GM12878 (cell line): Measurements from ENCODE around the gene PVRIG. TPM values are rescaled to one million over a fixed set of nuclear protein-coding genes. Genes with fewer than 3 reads are reported as not detected.
A peak's percentile ranks its signal among the peaks of the same experiment; 100 is the strongest.
"Not testable (repeated sequence)": the region's sequence is repeated elsewhere in the genome, so short reads cannot be mapped to it uniquely, and the experiment has no call there.

Experiments
- ATAC-seq: fragments of 200-7000 bp; cut with Tn5 transposase; 3 replicates; pipeline ENCODE4 v1.9.1; 2020; ENCODE audit warnings: mild to moderate bottlenecking, moderate library complexity
- BruUV-seq: library from RNA; stranded (reverse); fragments of 400-500 nt; replicated peaks from 2 replicates; lab custom pipeline; 2021; lab: Mats Ljungman, UMichigan
- CTCF ChIA-PET: fragments of 300-600 bp; sonication (Branson Sonifier 250); formaldehyde crosslinking; extraction: SDS; loops from one replicate; lab custom pipeline; 2021; ENCODE audit warnings: inconsistent platforms; lab: Yijun Ruan, JAX
- POLR2A ChIA-PET: fragments of 350-600 bp; formaldehyde crosslinking; extraction: SDS; loops from one replicate; lab custom pipeline; 2021; ENCODE audit warnings: inconsistent platforms; lab: Charles Lee
- RAD21 ChIA-PET: fragments of 300-600 bp; sonication (Branson Sonifier 250); formaldehyde crosslinking; loops from one replicate; lab custom pipeline; 2023; ENCODE audit warnings: antibody characterized with exemption; ENCODE audit not compliant: unreplicated experiment; lab: Charles Lee
- SMC1A ChIA-PET: fragments of 300-600 bp; sonication (Branson Sonifier 250); formaldehyde crosslinking; loops from one replicate; lab custom pipeline; 2023; ENCODE audit not compliant: unreplicated experiment, uncharacterized antibody; lab: Charles Lee
- DNase-seq: peaks from one replicate; pipeline ENCODE4 v3.0.0-alpha.2; 2011; ENCODE audit warnings: low read depth, low spot score
- FAIRE-seq: peaks from 3 replicates; lab custom pipeline; 2011; peaks lifted over from hg19 to GRCh38; lab: Jason Lieb, UNC
- H2AFZ ChIP-seq: 2 replicates; pipeline ENCODE4 v1.6.0; 2011; ENCODE audit warnings: low read depth, low read length, control low read depth; ENCODE audit not compliant: control insufficient read depth
- H3K27ac ChIP-seq: 2 replicates; pipeline ENCODE4 v1.5.1; 2011; ENCODE audit warnings: control low read depth; ENCODE audit not compliant: control insufficient read depth, insufficient read depth
- H3K27me3 ChIP-seq, 2 experiments: replicated peaks in 1 of 2; 2 replicates each; pipeline versions ENCODE4 v1.6.0 to v1.6.1; 2011; ENCODE audit warnings: low read length in 1 of 2; ENCODE audit not compliant: control insufficient read depth in 2 of 2, insufficient read depth in 2 of 2
- H3K36me3 ChIP-seq, 2 experiments: 2 replicates each; pipeline ENCODE4 v1.5.1; 2011; ENCODE audit warnings: low read length in 1 of 2; ENCODE audit not compliant: control insufficient read depth in 2 of 2, insufficient read depth in 2 of 2
- H3K4me1 ChIP-seq: 2 replicates; pipeline ENCODE4 v1.6.1; 2011; ENCODE audit warnings: mild to moderate bottlenecking, low read length, moderate library complexity, mixed read lengths; ENCODE audit not compliant: control insufficient read depth, insufficient read depth
- H3K4me2 ChIP-seq: 2 replicates; pipeline ENCODE4 v1.6.0; 2011; ENCODE audit warnings: control low read depth; ENCODE audit not compliant: control insufficient read depth, insufficient read depth
- H3K4me3 ChIP-seq: fragments of 200-600 bp; sonication (generic); 2 replicates; pipeline ENCODE4 v1.5.1; 2016
- H3K79me2 ChIP-seq: 2 replicates; pipeline ENCODE4 v1.6.0; 2011; ENCODE audit warnings: low read length; ENCODE audit not compliant: control insufficient read depth, insufficient read depth
- H3K9ac ChIP-seq: 2 replicates; pipeline ENCODE4 v1.8.0; 2011; ENCODE audit warnings: low read length, control low read depth, mixed read lengths; ENCODE audit not compliant: control insufficient read depth, insufficient read depth
- H3K9me3 ChIP-seq: replicated peaks from 3 replicates; pipeline ENCODE4 v1.5.1; 2011; ENCODE audit warnings: mild to moderate bottlenecking, low read length; ENCODE audit not compliant: control insufficient read depth, insufficient read depth
- H4K20me1 ChIP-seq: 2 replicates; pipeline ENCODE4 v1.6.0; 2011; ENCODE audit not compliant: control insufficient read depth, insufficient read depth
- BMI1 ChIP-seq: fragments of 450-650 bp; IDR thresholded peaks from 2 replicates; pipeline ENCODE4 v1.6.1; 2016; ENCODE audit warnings: mild to moderate bottlenecking, moderate library complexity, borderline replicate concordance
- CBFB ChIP-seq: IDR thresholded peaks from 2 replicates; pipeline ENCODE4 v1.6.1; 2016; ENCODE audit warnings: antibody characterized with exemption, low read depth
- HDAC6 ChIP-seq: fragments of 200-600 bp; sonication (generic); IDR thresholded peaks from one replicate; pipeline ENCODE4 v1.8.0; 2017; ENCODE audit warnings: antibody characterized with exemption; ENCODE audit not compliant: unreplicated experiment
- MEF2A ChIP-seq: IDR thresholded peaks from 2 replicates; pipeline ENCODE4 v1.6.1; 2011; ENCODE audit warnings: low read depth, mild to moderate bottlenecking, low read length, moderate library complexity; ENCODE audit not compliant: insufficient read depth
- NR2F1 ChIP-seq: fragments of 450-650 bp; conservative IDR thresholded peaks from 2 replicates; pipeline ENCODE4 v1.6.1; 2017; ENCODE audit warnings: mild to moderate bottlenecking
- RB1 ChIP-seq: fragments of 450-650 bp; formaldehyde crosslinking; IDR thresholded peaks from 2 replicates; pipeline ENCODE4 v1.6.1; 2017; ENCODE audit warnings: mild to moderate bottlenecking, borderline replicate concordance
- SP1 ChIP-seq: IDR thresholded peaks from one replicate; pipeline ENCODE4 v1.6.1; 2011; ENCODE audit warnings: low read depth, low read length
- SREBF1 ChIP-seq: IDR thresholded peaks from 2 replicates; pipeline ENCODE4 v1.6.1; 2012; ENCODE audit warnings: mild to moderate bottlenecking, low read length
- SUPT20H ChIP-seq: IDR thresholded peaks from 2 replicates; pipeline ENCODE4 v1.6.1; 2011; ENCODE audit warnings: low read depth, mild to moderate bottlenecking, low read length, moderate library complexity, borderline replicate concordance; ENCODE audit not compliant: control insufficient read depth
- YY1 ChIP-seq: IDR thresholded peaks from 2 replicates; pipeline ENCODE4 v1.6.1; 2011; ENCODE audit warnings: low read depth, mild to moderate bottlenecking, low read length
- ZNF207 ChIP-seq: fragments of 450-650 bp; IDR thresholded peaks from 2 replicates; pipeline ENCODE4 v1.6.1; 2014; ENCODE audit warnings: antibody characterized with exemption, mild to moderate bottlenecking, borderline replicate concordance
- ZSCAN29 ChIP-seq: fragments of 450-650 bp; IDR thresholded peaks from 2 replicates; pipeline ENCODE4 v1.6.1; 2017; ENCODE audit warnings: mild to moderate bottlenecking, moderate library complexity
- WGBS: methylation state at CpG from one replicate; pipeline ENCODE4 v1.1.6; 2016; ENCODE audit warnings: low lambda C conversion rate; ENCODE audit not compliant: insufficient replicate concordance, insufficient coverage; ENCODE audit errors: missing lambda C conversion rate; 5-methylcytosine and 5-hydroxymethylcytosine counted together
- in situ Hi-C: fragments of 300-500 bp; cut with MboI; formaldehyde crosslinking; loops from 9 replicates; pipeline ENCODE4 v1.14.3; 2018; ENCODE audit warnings: mixed read lengths
- intact Hi-C: fragments of 100-400 bp; cut with micrococcal nuclease; formaldehyde crosslinking; loops from one replicate; pipeline ENCODE4 v1.14.2; 2022; ENCODE audit not compliant: unreplicated experiment
- polyA plus RNA-seq, 11 experiments: library from polyadenylated mRNA; depleted of rRNA in 4 of 11; unstranded in 6 of 11; stranded (reverse) in 5 of 11; fragments of >200 nt; fragmentation: Nextera tagmentation in 4 of 11; fragmentation: Illumina TruSeq in 1 of 11; extraction: Ambion mirVana in 4 of 11; extraction: Trizol in 1 of 11; gene quantifications; 1 replicate in 1 of 11; 2 replicates in 10 of 11; pipeline versions ENCODE4 v1.2.1 to v1.2.3, GENCODE V29; 2011 to 2016; ENCODE audit warnings: inconsistent platforms in 2 of 11, missing spikeins in 2 of 11, low read depth in 1 of 11
- total RNA-seq, 4 experiments: library from RNA; depleted of rRNA in 3 of 4; stranded (reverse); fragments of >200 nt in 3 of 4; fragmentation: Illumina TruSeq in 1 of 4; extraction: Trizol in 1 of 4; gene quantifications; 2 replicates each; pipeline versions ENCODE4 v1.2.1 to v1.2.3, GENCODE V29; 2013 to 2021
- TF ChIP-seq, protein P1 (sequence below): fragments of 450-650 bp; IDR thresholded peaks from 2 replicates; pipeline ENCODE4 v1.6.1; 2018; ENCODE audit warnings: borderline replicate concordance, mild to moderate bottlenecking; ENCODE audit not compliant: partially characterized antibody

The PVRIG gene
- total and polyA plus RNA-seq, 10 of the 15 experiments (the other 5 are each of a cell fraction or from before 2014, with no cell fraction given) = 1.3 to 44.0 (median 17.9) TPM

DNA sequence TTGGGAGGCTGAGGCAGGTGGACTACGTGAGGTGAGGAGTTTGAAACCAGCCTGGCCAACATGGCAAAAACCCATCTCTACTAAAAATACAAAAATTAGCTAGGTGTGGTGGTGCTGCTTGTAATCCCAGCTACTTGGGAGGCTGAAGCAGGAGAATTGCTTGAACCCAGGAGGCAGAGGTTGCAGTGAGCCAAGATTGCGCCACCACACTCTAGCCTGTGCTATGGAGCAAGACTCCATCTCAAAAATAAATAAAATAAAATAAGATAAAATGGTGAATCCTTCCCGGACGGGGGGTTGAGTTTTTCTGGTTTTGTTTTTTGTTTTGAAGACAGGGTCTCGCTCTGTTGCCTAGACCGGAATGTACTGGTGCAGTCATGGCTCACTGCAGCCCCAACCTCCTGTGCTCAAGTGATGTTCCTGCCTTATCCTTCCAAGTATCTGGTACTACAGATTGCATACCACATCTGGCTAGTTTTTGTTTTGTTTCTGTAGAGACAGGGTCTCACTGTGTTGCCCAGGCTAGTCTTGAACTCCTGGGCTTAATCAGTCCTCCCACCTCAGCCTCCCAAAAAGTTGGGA is 27.4 kb upstream of the PVRIG start:
- H4K20me1 ChIP-seq, H3K36me3 ChIP-seq, FAIRE-seq, H3K4me3 ChIP-seq, DNase-seq, intact Hi-C loops, in situ Hi-C loops, BruUV-seq, H3K9me3 ChIP-seq, ATAC-seq, H3K27me3 ChIP-seq, H3K79me2 ChIP-seq: not testable (repeated sequence)
- 96% methylated on average over 6 of the region's 6 CpGs for WGBS
- Histone ChIP-seq H3K27ac (peak overlapping the region; percentile 42), H3K4me2 (peak overlapping the region; percentile 20; the same call in 1 of the 2 replicates), H3K9ac (peak overlapping the region; percentile 12; the same call in 1 of the 2 replicates), H3K4me1 (peaks cover 37% of the 10 kb centered on the region), H2AFZ (peak overlapping the region; percentile 70)
- 0 out of 2 replicates have a peak, but pooled peaks have one; percentile 4 for TF ChIP-seq YY1
- ChIA-PET SMC1A (interaction anchor here (0.6 to 7.0 kb wide), 4 partner anchors 17 to 184 kb away, joined by 3 to 112 read pairs (median 20); partner anchors contain the start of gene PVRIG), RAD21 (interaction anchor here (4.5 kb wide), 1 partner anchor 18 kb away, joined by 30 read pairs; no protein-coding TSS in a partner anchor), CTCF (interaction anchor here (3.0 to 7.0 kb wide), 3 partner anchors 17 to 59 kb away, joined by 10 to 65 read pairs (median 56); no protein-coding TSS in a partner anchor), POLR2A (interaction anchor here (5.8 kb wide), 1 partner anchor 17 kb away, joined by 60 read pairs; no protein-coding TSS in a partner anchor)

DNA sequence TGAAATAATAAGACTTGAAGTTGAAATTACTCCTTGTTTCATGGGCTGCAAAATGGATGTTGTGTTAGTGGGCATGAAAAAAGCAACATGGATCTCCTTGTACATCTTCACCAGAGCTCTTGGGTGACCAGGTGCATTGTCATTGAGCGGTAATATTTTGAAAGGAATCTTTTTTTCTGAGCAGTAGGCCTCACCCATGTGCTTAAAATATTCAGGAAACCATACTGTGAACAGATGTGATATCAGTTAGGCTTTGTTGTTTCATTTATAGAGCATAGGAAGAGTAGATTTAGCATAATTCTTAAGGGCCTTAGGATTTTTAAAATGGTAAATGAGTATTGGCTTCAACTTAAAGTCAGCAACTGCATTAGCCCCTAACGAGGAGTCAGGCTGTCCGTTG is 26.8 kb upstream of the PVRIG start:
- Histone ChIP-seq H3K27ac (peak overlapping the region; percentile 42), H3K4me3 (no peak overlapping the region), H3K9me3 (no peaks in the 10 kb centered on the region), H3K27me3 (no peaks in the 10 kb centered on the region), H4K20me1 (no peaks in the 10 kb centered on the region), H3K4me1 (peaks cover 37% of the 10 kb centered on the region), H3K9ac (no peak overlapping the region), H3K4me2 (no peak overlapping the region), H3K36me3 (no peaks in the 10 kb centered on the region), H3K79me2 (no peaks in the 10 kb centered on the region), H2AFZ (no peak overlapping the region)
- FAIRE-seq = no peak
- in situ Hi-C loops = no loop called here
- ChIA-PET SMC1A (interaction anchor here (0.6 to 7.0 kb wide), 10 partner anchors 10 to 184 kb away, joined by 3 to 112 read pairs (median 4); partner anchors contain the start of genes LAMTOR4 and PVRIG), RAD21 (interaction anchor here (0.8 to 4.5 kb wide), 4 partner anchors 10 to 60 kb away, joined by 3 to 30 read pairs (median 4); partner anchors contain the start of gene LAMTOR4), CTCF (interaction anchor here (0.9 to 7.0 kb wide), 5 partner anchors 10 to 60 kb away, joined by 4 to 65 read pairs (median 10); no protein-coding TSS in a partner anchor), POLR2A (interaction anchor here (5.8 kb wide), 1 partner anchor 16 kb away, joined by 60 read pairs; no protein-coding TSS in a partner anchor)
- no peak for DNase-seq
- intact Hi-C loops = no loop called here
- no peak for ATAC-seq
- WGBS = 83% methylated on average over 3 of the region's 3 CpGs
- BruUV-seq = no TSS peak
- TF ChIP-seq ZNF207 = no peak
- TF ChIP-seq HDAC6 = no peak
- no peak for TF ChIP-seq BMI1
- TF ChIP-seq SREBF1 = no peak
- TF ChIP-seq RB1 = no peak
- TF ChIP-seq SP1 = no peak
- no peak for TF ChIP-seq SUPT20H
- TF ChIP-seq MEF2A = no peak
- no peak for TF ChIP-seq CBFB
- no peak for TF ChIP-seq ZSCAN29
- no peak for TF ChIP-seq NR2F1
- TF ChIP-seq, protein P1, sequence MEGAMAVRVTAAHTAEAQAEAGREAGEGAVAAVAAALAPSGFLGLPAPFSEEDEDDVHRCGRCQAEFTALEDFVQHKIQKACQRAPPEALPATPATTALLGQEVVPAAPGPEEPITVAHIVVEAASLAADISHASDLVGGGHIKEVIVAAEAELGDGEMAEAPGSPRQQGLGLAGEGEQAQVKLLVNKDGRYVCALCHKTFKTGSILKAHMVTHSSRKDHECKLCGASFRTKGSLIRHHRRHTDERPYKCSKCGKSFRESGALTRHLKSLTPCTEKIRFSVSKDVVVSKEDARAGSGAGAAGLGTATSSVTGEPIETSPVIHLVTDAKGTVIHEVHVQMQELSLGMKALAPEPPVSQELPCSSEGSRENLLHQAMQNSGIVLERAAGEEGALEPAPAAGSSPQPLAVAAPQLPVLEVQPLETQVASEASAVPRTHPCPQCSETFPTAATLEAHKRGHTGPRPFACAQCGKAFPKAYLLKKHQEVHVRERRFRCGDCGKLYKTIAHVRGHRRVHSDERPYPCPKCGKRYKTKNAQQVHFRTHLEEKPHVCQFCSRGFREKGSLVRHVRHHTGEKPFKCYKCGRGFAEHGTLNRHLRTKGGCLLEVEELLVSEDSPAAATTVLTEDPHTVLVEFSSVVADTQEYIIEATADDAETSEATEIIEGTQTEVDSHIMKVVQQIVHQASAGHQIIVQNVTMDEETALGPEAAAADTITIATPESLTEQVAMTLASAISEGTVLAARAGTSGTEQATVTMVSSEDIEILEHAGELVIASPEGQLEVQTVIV = no peak
